CD4-positive, alpha-beta T cell treated with Interleukin-6 at 100 ng/mL for 8 hours (primary cell): Measurements from ENCODE around the gene TAF8.
"Not testable (repeated sequence)": the region's sequence is repeated elsewhere in the genome, so short reads cannot be mapped to it uniquely, and the experiment has no call there.

Experiments
- DNase-seq: peaks from one replicate; pipeline ENCODE4 v3.0.0-alpha.2; 2020; ENCODE audit warnings: mixed read lengths, low spot score

The TAF8 gene

GRCh38 chr6:42050297-42051267 is at the start of gene TAF8:
TAF8 (plus strand) TSS chr6:42050524; CDS start chr6:42050542, 18 bp downstream.
- DNase-seq, result peak; percentile 88

- no peak for DNase-seq
Measured at GRCh38 chr6:42001506-42001905, 48.8 kb upstream of the TAF8 start.

GRCh38 chr6:42003658-42004057 is 46.7 kb upstream of the TAF8 start:
- DNase-seq, result not testable (repeated sequence)

- DNase-seq, result peak; percentile 51
Measured at GRCh38 chr6:42007286-42008137, 42.8 kb upstream of the TAF8 start.

- DNase-seq, result not testable (repeated sequence)
Measured at GRCh38 chr6:42008138-42008528, 42.2 kb upstream of the TAF8 start.

GRCh38 chr6:42009844-42010184 is 40.5 kb upstream of the TAF8 start:
- no peak for DNase-seq

GRCh38 chr6:42010185-42010891 is 40.0 kb upstream of the TAF8 start:
- DNase-seq, result no peak

- no peak for DNase-seq
Measured at GRCh38 chr6:42010909-42011308, 39.4 kb upstream of the TAF8 start.

GRCh38 chr6:42012501-42013133 is 37.7 kb upstream of the TAF8 start:
- no peak for DNase-seq

- no peak for DNase-seq
Measured at GRCh38 chr6:42013134-42013516, 37.2 kb upstream of the TAF8 start.

GRCh38 chr6:42017021-42017643 is 33.2 kb upstream of the TAF8 start:
- DNase-seq, result peak; percentile 25

GRCh38 chr6:42020967-42021366 is 29.4 kb upstream of the TAF8 start:
- no peak for DNase-seq

- peak; percentile 60 for DNase-seq
Measured at GRCh38 chr6:42021847-42022754, 28.2 kb upstream of the TAF8 start.

GRCh38 chr6:42022755-42023384 is 27.5 kb upstream of the TAF8 start:
- DNase-seq, result no peak

- no peak for DNase-seq
Measured at GRCh38 chr6:42025066-42025844, 25.1 kb upstream of the TAF8 start.

- DNase-seq, result no peak
Measured at GRCh38 chr6:42025845-42026243, 24.5 kb upstream of the TAF8 start.

GRCh38 chr6:42026540-42026939 is 23.8 kb upstream of the TAF8 start:
- DNase-seq, result no peak

GRCh38 chr6:42028234-42029061 is 21.9 kb upstream of the TAF8 start:
- no peak for DNase-seq
